Measurements from ENCODE around the gene KDM2B. TPM values are rescaled to one million over a fixed set of nuclear protein-coding genes. Genes with fewer than 3 reads are reported as not detected.
A peak's percentile ranks its signal among the peaks of the same experiment; 100 is the strongest.
"Not testable (repeated sequence)": the region's sequence is repeated elsewhere in the genome, so short reads cannot be mapped to it uniquely, and the experiment has no call there.

Gene KDM2B
- total RNA-seq, 1 experiment from 2014 or later = 49.3 TPM

GRCh38 chr12:121590476-121591143 lies 9.8 kb upstream of the KDM2B start:
- DNase-seq (ENCODE audit: low spot score) = no peak
- no peaks in the 10 kb centered on the region for H3K27me3 ChIP-seq (replicated peaks; ENCODE audit: insufficient read depth, low read depth, low read length, poor library complexity)
- ChIA-PET POLR2A (ENCODE audit: low non-redundant PET) (no interaction called here), CTCF (no interaction called here)
- no peaks in the 10 kb centered on the region for H3K36me3 ChIP-seq (ENCODE audit: insufficient read depth, low read length, poor library complexity, severe bottlenecking)
- H3K27ac ChIP-seq (ENCODE audit: low read depth, low read length, poor library complexity, severe bottlenecking) = no peak overlapping the region
- no peak for TF ChIP-seq CTCF (conservative IDR thresholded peaks at IDR 0.05; ENCODE audit: low read depth, low read length)
- TF ChIP-seq EZH2 (IDR thresholded peaks at IDR 0.05; ENCODE audit: borderline replicate concordance, low read depth, low read length, poor library complexity, severe bottlenecking) = no peak
- intact Hi-C loops (cut with micrococcal nuclease; ENCODE audit: unreplicated experiment) = no loop called here
- H3K4me1 ChIP-seq (ENCODE audit: insufficient read depth, low read length, poor library complexity, severe bottlenecking) = peaks cover 11% of the 10 kb centered on the region
- no peaks in the 10 kb centered on the region for H3K9me3 ChIP-seq (ENCODE audit: low read depth, low read length, poor library complexity, severe bottlenecking)
- no peak overlapping the region for H3K4me3 ChIP-seq (ENCODE audit: low read depth, low read length, poor library complexity, severe bottlenecking)
- no TSS peak for BruUV-seq (replicated peaks)

GRCh38 chr12:121584885-121585284 lies 4.1 kb upstream of the KDM2B start:
- intact Hi-C loops (cut with micrococcal nuclease; ENCODE audit: unreplicated experiment); H3K9me3 ChIP-seq (ENCODE audit: low read depth, low read length, poor library complexity, severe bottlenecking); BruUV-seq (replicated peaks); POLR2A ChIA-PET (ENCODE audit: low non-redundant PET); H3K36me3 ChIP-seq (ENCODE audit: insufficient read depth, low read length, poor library complexity, severe bottlenecking); H3K27ac ChIP-seq (ENCODE audit: low read depth, low read length, poor library complexity, severe bottlenecking); DNase-seq (ENCODE audit: low spot score); H3K27me3 ChIP-seq (replicated peaks; ENCODE audit: insufficient read depth, low read depth, low read length, poor library complexity); H3K4me3 ChIP-seq (ENCODE audit: low read depth, low read length, poor library complexity, severe bottlenecking): not testable (repeated sequence)
- CTCF ChIA-PET = interaction anchor here (1.1 kb wide), 1 partner anchor 42 kb away, joined by 5 read pairs; the partner anchor contains the start of gene ORAI1
- H3K4me1 ChIP-seq (ENCODE audit: insufficient read depth, low read length, poor library complexity, severe bottlenecking) = peaks cover 24% of the 10 kb centered on the region

- peaks cover 25% of the 10 kb centered on the region for H3K4me1 ChIP-seq (ENCODE audit: insufficient read depth, low read length, poor library complexity, severe bottlenecking)
- H3K27ac ChIP-seq (ENCODE audit: low read depth, low read length, poor library complexity, severe bottlenecking); CTCF ChIA-PET; H3K27me3 ChIP-seq (replicated peaks; ENCODE audit: insufficient read depth, low read depth, low read length, poor library complexity); intact Hi-C loops (cut with micrococcal nuclease; ENCODE audit: unreplicated experiment); H3K9me3 ChIP-seq (ENCODE audit: low read depth, low read length, poor library complexity, severe bottlenecking); H3K4me3 ChIP-seq (ENCODE audit: low read depth, low read length, poor library complexity, severe bottlenecking); H3K36me3 ChIP-seq (ENCODE audit: insufficient read depth, low read length, poor library complexity, severe bottlenecking); DNase-seq (ENCODE audit: low spot score); POLR2A ChIA-PET (ENCODE audit: low non-redundant PET); BruUV-seq (replicated peaks): not testable (repeated sequence)
These were observed 2.5 kb upstream of the KDM2B start for GRCh38 chr12:121583334-121583661.

- Histone ChIP-seq H3K27me3 (replicated peaks; ENCODE audit: insufficient read depth, low read depth, low read length, poor library complexity) (no peaks in the 10 kb centered on the region), H3K36me3 (ENCODE audit: insufficient read depth, low read length, poor library complexity, severe bottlenecking) (no peaks in the 10 kb centered on the region), H3K27ac (ENCODE audit: low read depth, low read length, poor library complexity, severe bottlenecking) (no peak overlapping the region), H3K4me1 (ENCODE audit: insufficient read depth, low read length, poor library complexity, severe bottlenecking) (peaks cover 31% of the 10 kb centered on the region), H3K4me3 (ENCODE audit: low read depth, low read length, poor library complexity, severe bottlenecking) (peak overlapping the region; percentile 2), H3K9me3 (ENCODE audit: low read depth, low read length, poor library complexity, severe bottlenecking) (no peaks in the 10 kb centered on the region)
- TF ChIP-seq CTCF (conservative IDR thresholded peaks at IDR 0.05; ENCODE audit: low read depth, low read length) (no peak), EZH2 (IDR thresholded peaks at IDR 0.05; ENCODE audit: borderline replicate concordance, low read depth, low read length, poor library complexity, severe bottlenecking) (no peak)
- BruUV-seq (replicated peaks) = no TSS peak
- DNase-seq (ENCODE audit: low spot score) = no peak
- POLR2A ChIA-PET (ENCODE audit: low non-redundant PET) = no interaction called here
- CTCF ChIA-PET = interaction anchor here (0.5 kb wide), 1 partner anchor 30 kb away, joined by 6 read pairs; no protein-coding TSS in a partner anchor
- intact Hi-C loops (cut with micrococcal nuclease; ENCODE audit: unreplicated experiment) = no loop called here
These were observed 1.9 kb upstream of the KDM2B start for GRCh38 chr12:121582583-121583333.
